ENCODE results near the gene MBP.

DNA sequence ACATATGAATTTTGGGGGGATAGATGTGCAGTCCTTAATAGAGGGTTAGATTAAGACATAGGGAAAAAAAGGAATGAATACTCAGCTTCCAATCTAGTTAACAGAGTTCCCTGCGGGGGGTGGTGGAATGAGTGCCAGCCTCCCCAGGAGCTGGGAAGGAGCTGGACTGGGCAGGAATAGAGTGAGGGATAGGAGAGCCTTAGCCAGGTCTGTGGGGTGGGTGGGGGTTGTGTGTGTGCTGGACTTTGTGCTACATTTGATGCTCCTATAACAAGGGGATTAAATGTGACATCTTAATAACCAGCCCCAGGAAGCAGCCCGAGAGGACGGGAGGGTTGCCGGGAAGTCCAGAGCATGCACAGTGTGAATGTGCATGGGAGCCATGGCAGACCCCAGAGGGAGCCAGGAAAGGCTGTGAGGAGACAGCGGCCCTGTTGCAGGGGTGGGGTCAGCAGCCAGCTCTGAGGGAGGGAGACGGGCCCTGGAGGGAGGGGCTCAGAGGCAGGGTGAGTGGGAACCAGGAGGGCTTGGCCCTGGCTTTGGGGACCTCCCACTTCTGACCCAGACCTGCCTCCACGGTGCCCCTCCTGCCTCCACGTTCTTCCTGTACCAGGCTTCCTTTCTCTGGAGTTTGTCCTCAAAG, 3.6 kb upstream of the MBP start:
- TF ChIP-seq POLR2A (IDR thresholded peaks at IDR 0.05; ENCODE audit: low read depth, low read length): no peak
- no peak for TF ChIP-seq TAF1 (IDR thresholded peaks at IDR 0.05; ENCODE audit: borderline replicate concordance, low read depth, low read length)
- no peak for TF ChIP-seq POLR2AphosphoS5 (IDR thresholded peaks at IDR 0.05; ENCODE audit: low read depth, low read length)

Measured in GM12892 (cell line).